ENCODE data around the gene SS18L1.

Gene SS18L1

GRCh38 chr20:62195736-62196135, 52.2 kb downstream of the SS18L1 start:
- no peak for DNase-seq (ENCODE audit: low read depth, low spot score)

- no peak for DNase-seq (ENCODE audit: low read depth, low spot score)
Observed at GRCh38 chr20:62196286-62196685, 52.7 kb downstream of the SS18L1 start.

GRCh38 chr20:62197311-62197710, 53.7 kb downstream of the SS18L1 start:
- no peak for DNase-seq (ENCODE audit: low read depth, low spot score)

- DNase-seq (ENCODE audit: low read depth, low spot score), result no peak
Observed at GRCh38 chr20:62197801-62198200, 54.2 kb downstream of the SS18L1 start.

- no peak for DNase-seq (ENCODE audit: low read depth, low spot score)
Observed at GRCh38 chr20:62198496-62198895, 54.9 kb downstream of the SS18L1 start.

GRCh38 chr20:62198931-62199330, 55.4 kb downstream of the SS18L1 start:
- no peak for DNase-seq (ENCODE audit: low read depth, low spot score)

GRCh38 chr20:62200491-62201172, 57.1 kb downstream of the SS18L1 start:
- DNase-seq (ENCODE audit: low read depth, low spot score), result no peak

GRCh38 chr20:62201173-62202082, 57.9 kb downstream of the SS18L1 start:
- DNase-seq (ENCODE audit: low read depth, low spot score), result no peak

GRCh38 chr20:62202083-62202395, 58.5 kb downstream of the SS18L1 start:
- no peak for DNase-seq (ENCODE audit: low read depth, low spot score)

GRCh38 chr20:62202676-62203377, 59.3 kb downstream of the SS18L1 start:
- no peak for DNase-seq (ENCODE audit: low read depth, low spot score)

GRCh38 chr20:62203378-62204030, 59.9 kb downstream of the SS18L1 start:
- no peak for DNase-seq (ENCODE audit: low read depth, low spot score)

GRCh38 chr20:62205618-62206387, 62.2 kb downstream of the SS18L1 start:
- no peak for DNase-seq (ENCODE audit: low read depth, low spot score)

- DNase-seq (ENCODE audit: low read depth, low spot score), result no peak
Observed at GRCh38 chr20:62206388-62206775, 62.8 kb downstream of the SS18L1 start.

GRCh38 chr20:62208061-62208794, 64.7 kb downstream of the SS18L1 start:
- DNase-seq (ENCODE audit: low read depth, low spot score), result no peak

- no peak for DNase-seq (ENCODE audit: low read depth, low spot score)
Observed at GRCh38 chr20:62208795-62209755, 65.5 kb downstream of the SS18L1 start.

- DNase-seq (ENCODE audit: low read depth, low spot score), result no peak
Observed at GRCh38 chr20:62209850-62210495, 66.4 kb downstream of the SS18L1 start.

- DNase-seq (ENCODE audit: low read depth, low spot score), result no peak
Observed at GRCh38 chr20:62210496-62210855, 66.9 kb downstream of the SS18L1 start.

GRCh38 chr20:62211216-62211615, 67.6 kb downstream of the SS18L1 start:
- DNase-seq (ENCODE audit: low read depth, low spot score), result no peak

GRCh38 chr20:62211769-62212288, 68.3 kb downstream of the SS18L1 start:
- no peak for DNase-seq (ENCODE audit: low read depth, low spot score)

All from activated naive CD8-positive, alpha-beta T cell treated with anti-CD3 and anti-CD28 coated beads, Interleukin-2, amount 50 U/mL, for 16 hours (primary cell).